GM18499 (cell line): ENCODE data around the gene KCNG4.
"Not testable (repeated sequence)": the region's sequence is repeated elsewhere in the genome, so short reads cannot be mapped to it uniquely, and the experiment has no call there.

Experiments used
- ATAC-seq: cut with Tn5 transposase; IDR thresholded peaks from one replicate; pipeline ENCODE4 v1.9.1; 2021; ENCODE audit warnings: moderate number of reproducible peaks; ENCODE audit not compliant: insufficient read depth, unreplicated experiment

Gene KCNG4

DNA sequence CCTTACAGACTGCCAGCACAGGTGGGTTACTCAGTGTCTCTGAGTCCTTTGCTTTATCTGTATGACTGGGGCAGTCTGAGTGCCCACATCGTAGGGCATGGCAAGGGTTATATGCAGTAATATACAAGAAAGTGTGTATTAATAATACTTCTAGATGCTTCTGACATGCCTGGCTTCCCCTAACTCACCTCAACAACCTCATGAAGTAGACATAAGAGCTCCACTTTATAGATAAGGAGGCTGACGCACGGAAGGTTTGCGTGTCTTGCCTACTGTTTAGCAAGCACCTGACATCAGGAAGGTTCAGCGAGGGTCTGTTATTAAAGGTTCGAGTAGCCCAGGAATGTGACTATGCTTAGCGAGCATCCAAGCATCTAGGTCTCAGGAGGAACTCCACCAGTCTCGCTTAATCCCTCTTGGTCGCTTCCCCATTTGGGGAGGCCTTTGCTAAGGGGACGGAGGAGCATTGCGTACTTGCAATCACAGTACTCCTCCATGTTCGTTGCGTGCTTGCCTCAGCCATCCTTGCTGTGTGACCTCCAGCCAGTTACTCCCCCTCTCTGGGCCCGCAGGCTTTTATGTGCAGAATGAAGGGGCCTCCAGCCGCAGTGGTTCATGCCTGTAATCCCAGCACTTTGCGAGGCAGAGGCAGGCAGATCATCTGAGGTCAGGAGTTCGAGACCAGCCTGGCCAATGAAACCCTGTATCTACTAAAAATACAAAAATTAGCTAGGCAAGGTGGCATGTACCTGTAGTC, 1.6 kb downstream of the KCNG4 start:
- no peak for ATAC-seq

DNA sequence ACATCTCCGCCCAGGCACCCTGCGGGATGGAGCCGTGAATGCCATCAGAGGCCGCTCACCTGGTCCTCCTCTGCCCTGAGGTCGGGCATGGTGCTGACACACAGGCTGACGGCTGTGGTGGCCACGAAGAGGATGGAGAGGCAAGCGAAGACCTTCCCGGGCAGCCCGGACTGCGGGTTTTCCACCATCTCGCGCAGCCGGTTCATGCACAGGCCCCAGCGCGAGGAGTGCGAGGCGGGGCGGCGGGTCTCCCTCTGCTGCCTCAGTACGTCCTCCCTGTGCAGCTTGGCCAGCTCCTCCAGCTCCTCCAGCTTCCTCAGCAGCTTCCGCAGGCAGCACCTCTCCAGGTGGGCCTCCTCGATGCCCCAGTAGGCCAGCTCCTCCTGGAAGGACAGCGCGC, 3.1 kb downstream of the KCNG4 start:
- ATAC-seq, result no peak

DNA sequence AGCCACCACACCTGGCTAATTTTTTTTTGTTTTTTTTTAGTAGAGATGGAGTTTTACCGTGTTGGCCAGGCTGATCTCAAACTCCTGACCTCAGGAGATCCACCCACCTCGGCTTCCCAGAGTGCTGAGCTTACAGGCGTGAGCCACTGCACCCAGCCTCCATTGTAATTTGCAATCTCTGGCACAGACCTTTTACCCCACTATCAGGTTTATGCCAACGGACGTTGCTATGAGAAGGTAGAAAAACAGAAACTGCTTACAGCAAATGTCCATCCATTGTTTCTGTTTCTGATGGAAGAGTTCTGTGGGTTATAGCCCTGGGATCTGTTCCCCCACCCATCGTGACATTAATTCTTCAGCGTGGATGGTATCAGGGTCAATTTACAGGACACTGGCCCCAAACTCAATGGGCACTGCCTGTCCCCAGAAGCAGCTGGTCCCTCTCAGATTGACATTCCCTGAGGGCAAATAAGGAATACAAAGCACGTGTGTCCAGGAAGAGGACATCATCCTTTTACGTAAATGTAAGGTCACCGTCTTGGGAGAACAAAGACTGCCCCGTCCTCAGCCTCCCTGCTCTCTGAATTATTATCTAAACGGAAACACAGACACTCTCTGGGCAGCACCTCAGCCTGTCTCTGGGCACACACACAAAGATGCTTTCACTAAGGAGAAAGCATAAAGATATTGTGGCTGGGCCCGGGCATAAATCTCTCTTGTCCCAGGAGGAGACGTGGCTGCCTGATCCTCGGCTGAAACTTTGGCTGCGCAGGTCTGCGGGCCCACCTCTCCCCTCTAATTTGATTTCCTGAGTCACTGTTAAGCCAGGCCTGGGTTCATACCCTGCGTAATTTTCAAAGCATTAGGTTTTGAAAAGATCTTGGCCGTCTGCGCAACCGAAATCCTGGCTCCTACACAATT, 5.2 kb downstream of the KCNG4 start:
- ATAC-seq, result no peak

DNA sequence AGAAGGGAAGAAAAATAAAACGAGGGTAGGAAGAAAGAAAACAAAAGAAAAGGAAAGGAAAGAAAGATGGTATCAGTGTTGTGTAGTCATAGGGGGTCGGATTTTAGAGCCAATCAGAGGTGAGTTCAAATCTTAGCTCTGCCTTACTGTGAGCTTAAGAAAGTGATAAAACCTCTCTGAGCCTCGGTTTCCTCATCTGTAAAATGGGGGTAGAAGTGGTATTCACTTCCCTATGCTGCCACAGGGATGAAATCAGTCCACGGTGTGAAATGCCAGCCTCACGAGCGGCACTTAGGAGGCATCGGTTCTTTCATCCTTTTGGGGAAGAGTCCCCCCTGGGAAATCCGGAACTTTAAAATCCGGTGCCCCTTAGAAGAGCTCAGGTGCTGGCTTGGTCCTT, 6.1 kb downstream of the KCNG4 start:
- ATAC-seq, result no peak

DNA sequence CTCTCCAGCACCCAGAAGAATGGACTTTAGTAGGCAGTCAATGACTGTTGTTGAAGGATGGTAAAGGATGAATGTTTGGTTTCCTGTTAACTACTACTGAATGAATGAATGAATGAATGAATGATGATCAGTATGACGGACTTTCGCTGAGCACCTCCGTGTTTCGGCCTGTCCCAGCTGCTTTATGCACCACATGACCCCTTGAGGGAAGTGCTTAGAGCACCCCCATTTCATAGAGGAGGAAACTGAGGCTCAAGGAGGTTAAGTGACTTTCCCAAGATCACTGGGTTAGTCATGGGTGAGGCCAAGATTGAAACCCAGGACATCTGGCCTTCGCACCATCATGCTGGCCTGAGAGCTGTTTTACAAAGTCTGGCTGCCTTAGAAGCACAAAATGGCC, 6.8 kb downstream of the KCNG4 start:
- no peak for ATAC-seq

DNA sequence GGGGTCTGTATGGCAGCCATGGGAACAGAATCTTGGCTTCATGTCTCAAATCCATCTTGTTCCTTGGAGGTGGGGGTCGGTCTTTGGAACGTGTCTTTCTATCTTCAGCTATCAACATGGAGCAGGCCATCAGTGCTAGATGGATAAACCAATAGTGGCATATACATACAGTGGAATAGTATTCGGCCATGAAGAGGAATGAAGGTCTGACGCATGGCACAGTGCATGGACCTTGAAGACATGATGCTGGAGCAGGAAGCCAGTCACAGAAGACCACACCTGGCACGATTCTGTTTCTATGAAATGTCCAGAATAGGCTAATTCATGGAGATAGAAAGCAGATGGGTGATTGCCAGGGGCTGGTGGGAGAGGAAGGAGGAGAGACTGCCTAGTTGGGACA, 7.8 kb downstream of the KCNG4 start:
- ATAC-seq, result no peak

DNA sequence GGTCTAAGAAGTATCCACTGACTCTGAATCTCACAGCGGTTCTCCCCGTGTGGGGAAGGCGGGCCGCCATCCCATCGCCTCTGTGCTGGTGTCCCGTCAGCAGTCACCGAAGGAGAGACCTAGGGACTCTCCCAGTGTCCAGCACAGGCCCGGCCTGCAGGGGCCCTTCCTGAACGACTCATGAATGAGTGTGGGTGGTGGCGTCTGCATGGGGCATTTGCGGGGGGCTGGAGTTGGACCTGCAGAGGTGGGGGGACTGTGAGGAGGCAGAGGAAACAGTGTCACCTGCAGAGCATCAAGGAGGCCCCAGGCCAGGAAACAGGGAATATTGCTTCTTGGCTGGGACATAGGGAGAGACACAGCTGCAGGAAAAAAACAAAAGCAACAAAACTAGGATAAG, 10.3 kb downstream of the KCNG4 start:
- ATAC-seq, result no peak

DNA sequence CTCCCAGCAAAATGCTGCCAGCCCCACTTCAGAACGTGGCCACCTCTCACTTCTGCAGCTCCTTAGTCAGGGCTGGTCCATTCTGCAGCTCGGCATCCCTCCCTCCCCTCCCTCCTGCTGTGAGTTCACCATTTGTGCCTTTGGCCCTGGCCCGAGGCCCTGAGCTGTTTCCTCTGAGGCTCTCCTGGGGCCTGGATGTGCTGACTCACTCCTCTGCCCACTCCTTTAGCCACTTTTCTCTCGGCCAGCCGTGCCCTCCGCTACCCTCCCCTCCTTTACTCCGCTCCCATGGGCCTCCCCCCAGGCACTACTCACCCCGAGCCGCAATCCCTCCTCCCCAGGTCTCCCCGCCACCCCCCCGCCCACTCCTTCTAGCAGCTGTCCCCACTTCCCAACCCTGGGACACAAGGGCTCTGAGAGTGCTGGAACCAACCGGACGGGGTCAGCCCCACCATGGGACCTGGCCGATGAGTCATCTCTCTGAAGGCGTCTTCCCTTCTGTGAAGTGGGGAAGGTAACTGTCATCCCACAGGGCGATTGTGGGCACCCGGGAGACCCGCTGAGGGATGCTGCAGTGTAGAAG, 11.5 kb downstream of the KCNG4 start:
- ATAC-seq, result no peak

DNA sequence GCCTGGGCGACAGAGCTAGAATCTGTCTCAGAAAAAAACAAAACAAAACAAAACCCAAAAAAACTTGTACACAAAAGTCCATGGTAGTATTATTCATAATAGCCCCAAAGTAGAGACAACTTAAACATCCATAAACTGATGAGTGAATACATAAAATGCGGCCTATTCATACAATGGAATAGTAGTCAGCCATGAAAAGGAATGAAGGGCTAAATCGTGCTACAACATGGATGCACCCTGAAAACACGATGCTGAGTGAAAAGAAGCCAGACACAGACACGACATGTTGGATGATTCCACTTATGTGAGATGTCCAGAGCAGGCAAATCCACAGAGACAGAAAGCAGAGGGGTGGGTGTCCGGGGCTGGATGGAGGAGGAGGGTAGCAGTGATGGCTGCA, 12.3 kb downstream of the KCNG4 start:
- ATAC-seq, result no peak

DNA sequence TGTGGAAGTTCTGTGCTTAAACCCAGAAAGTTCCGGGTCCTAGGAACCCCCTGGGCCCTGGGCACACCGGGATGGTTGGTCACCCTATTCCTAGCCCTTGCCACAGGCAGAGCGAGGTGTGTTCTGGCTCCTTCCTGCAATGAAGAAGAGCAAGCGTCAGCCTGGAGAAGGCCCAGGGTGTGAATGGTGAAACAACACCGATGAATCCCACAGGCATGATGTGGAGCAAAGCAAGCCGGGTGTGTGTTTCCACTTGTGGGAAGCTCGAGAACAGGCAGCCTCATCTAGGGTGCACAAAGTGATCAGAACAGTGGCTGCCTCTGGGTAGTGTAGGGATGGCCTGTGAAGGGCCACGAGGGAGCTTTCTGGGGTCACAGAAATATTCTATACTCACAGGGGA, 13.8 kb downstream of the KCNG4 start:
- ATAC-seq, result no peak

DNA sequence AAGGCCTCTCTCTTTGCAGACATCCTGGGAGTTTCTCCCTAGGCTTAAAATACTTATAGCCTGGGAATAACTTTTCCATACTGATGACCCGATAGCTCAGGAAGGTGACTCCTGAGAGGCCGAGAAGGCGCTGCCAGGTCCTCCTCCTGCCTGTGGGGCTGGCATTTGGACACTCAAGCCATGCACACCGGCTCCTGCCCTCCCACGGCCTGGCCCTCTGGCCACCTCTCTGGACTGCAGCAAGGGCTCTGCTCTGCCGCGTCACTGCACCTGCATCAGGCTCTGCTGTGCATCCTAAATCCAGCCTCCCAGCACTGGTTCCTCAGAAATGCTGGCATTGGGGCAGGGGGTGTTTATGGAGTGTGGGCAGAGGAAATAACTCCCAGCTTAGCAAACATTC, 14.2 kb downstream of the KCNG4 start:
- ATAC-seq, result no peak

DNA sequence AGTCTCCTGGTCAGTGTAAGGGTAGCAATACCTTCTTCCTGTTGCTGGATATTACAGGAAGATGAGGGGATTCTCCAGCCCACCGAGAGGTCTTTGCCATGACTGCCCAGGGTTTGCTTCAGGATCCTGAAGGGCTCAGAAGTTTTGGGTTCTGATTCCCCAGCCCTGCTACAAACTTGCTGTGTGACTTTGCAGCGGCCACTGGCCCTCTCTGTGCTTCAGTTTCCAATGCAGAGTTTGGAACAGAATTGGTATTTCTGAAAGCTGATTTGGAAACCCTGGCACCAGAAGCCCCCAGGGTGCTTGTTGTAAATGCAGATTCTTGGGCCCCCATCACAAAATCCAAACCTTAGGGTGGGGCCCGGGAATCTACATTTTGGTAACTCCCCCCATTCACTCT, 14.7 kb downstream of the KCNG4 start:
- no peak for ATAC-seq

DNA sequence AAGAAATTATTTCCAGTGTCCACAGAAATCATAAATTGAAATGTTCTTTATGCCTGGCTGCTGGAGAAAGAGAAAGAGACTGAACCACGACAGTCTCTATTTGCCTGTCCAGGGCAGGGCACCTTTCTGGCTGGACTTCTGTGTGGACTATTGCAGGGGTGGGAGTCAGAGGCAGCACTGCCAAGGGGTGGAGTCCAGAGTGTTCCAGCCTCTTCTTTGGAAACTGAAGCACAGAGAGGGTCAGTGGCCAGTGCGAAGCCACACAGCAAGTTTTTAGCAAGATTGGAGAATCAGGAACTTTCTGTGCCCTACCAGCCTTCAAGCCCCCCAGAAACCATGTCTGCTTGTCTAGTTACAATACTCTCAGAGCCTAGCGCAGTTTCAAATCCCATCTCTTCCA, 15.3 kb downstream of the KCNG4 start:
- no peak for ATAC-seq

DNA sequence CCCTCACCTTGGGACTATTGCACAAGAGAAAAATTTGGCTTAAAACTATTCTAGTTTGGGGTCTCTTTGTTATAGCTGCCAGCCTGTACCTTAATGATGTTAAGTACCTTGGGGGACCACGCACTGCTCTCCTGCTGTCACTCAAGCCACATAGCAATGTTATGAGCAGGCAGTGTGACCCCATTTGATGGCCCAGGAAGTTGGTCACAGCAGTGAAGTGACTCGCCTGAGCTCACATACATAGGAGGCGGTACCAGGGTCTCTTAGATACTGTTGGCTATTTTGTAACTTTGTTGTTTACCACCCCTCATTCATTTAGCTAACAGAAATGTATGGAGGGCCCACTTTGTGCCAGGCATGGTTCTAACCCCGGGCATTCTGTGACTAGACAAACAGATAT, 16.4 kb downstream of the KCNG4 start:
- ATAC-seq, result no peak

DNA sequence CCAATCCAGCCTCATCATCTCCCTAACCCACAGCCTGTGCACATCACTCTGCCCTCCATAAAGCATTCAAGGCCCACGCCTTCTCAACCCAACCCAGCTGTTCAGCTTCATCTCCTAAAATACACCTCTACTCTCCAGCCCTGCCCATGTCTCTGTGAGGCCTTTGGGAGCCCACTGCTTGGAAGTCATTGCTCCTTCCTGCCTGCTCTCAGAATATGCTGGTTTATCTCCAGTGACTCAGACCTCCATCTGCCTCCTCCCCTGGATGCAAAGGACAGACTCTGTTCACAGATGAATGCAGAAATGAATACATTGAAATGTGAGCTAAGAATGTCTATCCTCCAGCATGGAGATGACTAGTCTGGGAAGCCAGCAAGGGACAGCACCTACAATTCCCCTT, 19.0 kb downstream of the KCNG4 start:
- no peak for ATAC-seq

DNA sequence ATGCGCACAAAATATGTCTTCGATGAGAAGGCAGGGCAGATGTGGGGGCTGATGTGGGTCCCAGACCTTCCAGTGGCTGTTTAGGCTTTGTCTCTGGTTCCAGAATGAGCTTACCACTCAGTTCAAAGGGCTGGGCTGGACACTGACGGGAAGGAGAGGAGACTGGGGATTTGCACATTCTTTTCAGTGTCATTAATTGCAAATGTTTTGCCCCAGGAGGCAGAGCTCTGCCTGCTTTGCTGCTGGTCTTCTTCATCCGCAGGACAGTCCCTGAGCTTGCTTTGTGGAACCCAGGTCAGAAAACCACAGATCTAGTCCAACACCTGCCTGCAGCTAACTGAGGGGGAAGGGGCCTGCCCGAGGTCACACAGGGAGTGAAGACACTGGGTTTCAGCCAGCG, 20.9 kb downstream of the KCNG4 start:
- ATAC-seq, result no peak

DNA sequence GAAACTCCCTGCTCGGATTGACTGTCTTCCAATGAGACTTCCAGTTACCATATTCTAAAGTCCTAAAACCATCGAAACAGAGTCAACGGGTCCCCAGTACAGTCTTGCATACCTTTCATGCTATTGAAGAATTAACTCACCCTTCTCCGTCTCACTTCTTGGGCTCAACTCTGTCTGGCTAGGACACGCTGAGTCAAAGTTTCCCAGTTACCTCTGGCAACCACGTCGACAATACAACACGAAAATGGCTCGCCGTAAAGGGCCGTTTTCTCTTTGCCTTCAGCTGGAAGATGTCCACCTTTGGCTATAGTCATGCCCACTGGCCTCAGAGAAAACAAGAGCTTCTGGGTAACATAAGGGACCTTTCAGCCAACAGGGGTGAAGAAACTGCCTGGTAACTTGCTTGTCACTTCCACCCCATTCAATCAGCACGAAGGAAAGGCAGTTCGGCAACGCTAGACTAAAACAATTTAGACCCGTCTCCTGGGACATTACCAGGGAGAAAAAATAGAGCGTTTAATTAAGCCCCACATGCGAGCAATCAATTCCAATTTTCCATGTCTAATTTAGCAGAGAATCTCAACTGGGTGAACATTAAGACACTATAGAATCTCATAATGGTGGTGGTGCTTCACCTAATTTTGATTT, 21.5 kb downstream of the KCNG4 start:
- no peak for ATAC-seq

DNA sequence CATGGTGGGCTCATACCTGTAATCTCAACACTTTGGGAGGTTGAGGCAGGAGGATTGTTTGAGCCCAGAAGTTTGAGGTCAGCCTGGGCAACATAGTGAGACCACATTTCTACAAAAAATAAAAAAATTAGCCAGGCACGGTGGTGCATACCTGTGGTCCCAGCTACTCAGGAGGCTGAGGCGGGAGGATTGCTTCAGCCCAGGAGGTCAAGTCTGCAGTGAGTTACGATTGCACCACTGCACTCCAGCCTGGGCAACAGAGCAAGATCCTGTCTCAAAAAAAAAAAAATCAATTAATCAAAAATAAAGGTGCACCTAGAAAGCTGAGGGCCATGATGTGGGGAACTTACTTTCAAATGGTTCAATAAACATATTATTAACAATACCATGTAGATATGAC, 23.7 kb downstream of the KCNG4 start:
- ATAC-seq, result not testable (repeated sequence)

DNA sequence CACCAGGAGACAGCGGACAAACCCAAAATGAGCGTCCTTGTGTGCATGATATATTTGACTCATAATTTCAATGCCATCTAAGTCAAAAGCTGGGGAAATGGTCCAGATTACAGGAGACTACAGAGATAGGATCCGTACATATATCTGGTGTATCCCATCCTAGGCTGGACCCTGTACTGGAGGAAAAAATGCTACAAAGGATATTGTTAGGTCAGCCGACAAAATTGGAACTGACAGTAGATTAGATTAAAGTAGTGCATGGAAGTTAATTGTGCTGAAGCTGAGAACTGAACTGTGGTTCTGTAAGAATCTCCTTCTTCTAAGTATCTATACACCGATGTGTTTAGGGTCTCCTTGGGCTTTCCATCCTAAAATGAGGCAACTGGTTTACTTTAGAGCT, 24.3 kb downstream of the KCNG4 start:
- no peak for ATAC-seq

DNA sequence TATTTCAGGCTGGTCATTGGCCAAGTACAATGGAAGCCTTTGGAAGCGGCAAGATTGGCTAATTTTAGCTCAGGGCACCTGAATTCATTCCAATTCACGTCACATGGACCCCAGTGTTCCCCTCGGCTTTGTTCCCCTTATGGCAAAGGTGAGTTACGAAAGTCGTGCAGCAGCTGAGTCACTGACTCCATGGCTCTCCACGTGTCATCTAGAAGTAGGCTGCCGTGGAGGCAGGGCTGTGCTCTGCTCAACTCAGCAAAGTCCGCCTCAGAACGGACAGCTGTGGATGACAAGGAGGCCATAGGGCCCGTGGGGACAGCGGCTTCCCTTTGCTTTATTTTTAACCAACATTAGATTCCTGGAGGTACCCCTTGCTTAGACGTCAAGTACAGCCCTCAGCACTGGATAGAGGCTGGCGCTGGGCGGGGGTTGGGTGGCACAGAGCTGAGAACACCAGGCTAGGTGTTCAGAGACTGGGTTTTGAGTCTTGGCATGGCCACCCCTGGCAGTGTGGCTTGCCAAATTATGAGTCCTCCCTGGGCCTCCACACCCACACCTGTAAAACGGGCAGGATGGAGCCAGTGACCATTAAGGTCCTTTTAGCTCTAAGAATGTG, 25.3 kb downstream of the KCNG4 start:
- ATAC-seq, result no peak
